Neuronal stem cell (in vitro differentiated cells): ENCODE measurements around the gene KRT86.

ENCODE experiments used
- DNase-seq: peaks from one replicate; pipeline ENCODE4 v3.0.0-alpha.2; 2013; ENCODE audit warnings: low spot score
- H2AFZ ChIP-seq: one replicate; pipeline ENCODE4 v1.6.1; 2013; ENCODE audit warnings: mild to moderate bottlenecking, low read length, inconsistent platforms
- H2AK5ac ChIP-seq: 2 replicates; pipeline ENCODE4 v1.6.1; 2013; ENCODE audit warnings: low read depth, mild to moderate bottlenecking, inconsistent platforms, low read length, moderate library complexity, mixed read lengths
- H2BK120ac ChIP-seq: 2 replicates; pipeline ENCODE4 v1.6.1; 2013; ENCODE audit warnings: low read depth, mild to moderate bottlenecking, inconsistent platforms, low read length, moderate library complexity, mixed read lengths
- H2BK12ac ChIP-seq: one replicate; pipeline ENCODE4 v1.6.1; 2013; ENCODE audit warnings: low read length, inconsistent platforms
- H2BK15ac ChIP-seq: 2 replicates; pipeline ENCODE4 v1.6.1; 2013; ENCODE audit warnings: mild to moderate bottlenecking, low read length, inconsistent platforms, mixed read lengths
- H2BK5ac ChIP-seq: one replicate; pipeline ENCODE4 v1.6.1; 2013; ENCODE audit warnings: inconsistent platforms, mild to moderate bottlenecking, low read length, moderate library complexity
- H3K14ac ChIP-seq: one replicate; pipeline ENCODE4 v1.6.1; 2013; ENCODE audit warnings: low read length, inconsistent platforms
- H3K18ac ChIP-seq: 2 replicates; pipeline ENCODE4 v1.6.1; 2013; ENCODE audit warnings: low read length, inconsistent platforms
- H3K23ac ChIP-seq: 2 replicates; pipeline ENCODE4 v1.6.1; 2013; ENCODE audit warnings: low read depth, mild to moderate bottlenecking, mixed read lengths, low read length, inconsistent platforms; ENCODE audit not compliant: poor library complexity
- H3K27ac ChIP-seq: replicated peaks from 3 replicates; pipeline ENCODE4 v1.5.1; 2013; ENCODE audit warnings: low read length, inconsistent platforms
- H3K27me3 ChIP-seq, 3 experiments: 2 replicates each; pipeline ENCODE4 v1.6.1; 2013; ENCODE audit warnings: low read length in 3 of 3, mild to moderate bottlenecking in 2 of 3, inconsistent platforms in 1 of 3, low read depth in 1 of 3, mixed read lengths in 1 of 3, moderate library complexity in 1 of 3; ENCODE audit not compliant: control insufficient read depth in 3 of 3, insufficient read depth in 3 of 3
- H3K36me3 ChIP-seq, 2 donors: replicated peaks in 1 of 2; 2 replicates each; pipeline ENCODE4 v1.6.1; 2013; ENCODE audit warnings: low read length in 2 of 2; ENCODE audit not compliant: control insufficient read depth in 2 of 2, insufficient read depth in 2 of 2
- H3K4ac ChIP-seq: 2 replicates; pipeline ENCODE4 v1.6.1; 2013; ENCODE audit warnings: inconsistent platforms, mild to moderate bottlenecking, low read length, moderate library complexity
- H3K4me1 ChIP-seq, 2 donors: 1 replicate in 1 of 2; 2 replicates in 1 of 2; pipeline ENCODE4 v1.6.1; 2013; ENCODE audit warnings: low read length in 2 of 2, low read depth in 1 of 2; ENCODE audit not compliant: control insufficient read depth in 2 of 2, insufficient read depth in 1 of 2
- H3K4me2 ChIP-seq: one replicate; pipeline ENCODE4 v1.6.1; 2013; ENCODE audit warnings: mild to moderate bottlenecking, low read length, inconsistent platforms; ENCODE audit not compliant: insufficient read depth, poor library complexity, severe bottlenecking
- H3K4me3 ChIP-seq, 2 donors: 2 replicates each; pipeline ENCODE4 v1.5.1; 2013; ENCODE audit warnings: low read length in 2 of 2, mild to moderate bottlenecking in 2 of 2, inconsistent platforms in 1 of 2, moderate library complexity in 1 of 2
- H3K79me1 ChIP-seq: one replicate; pipeline ENCODE4 v1.6.1; 2013; ENCODE audit warnings: low read depth, mild to moderate bottlenecking, inconsistent platforms, low read length, moderate library complexity
- H3K9ac ChIP-seq: one replicate; pipeline ENCODE4 v1.6.1; 2013; ENCODE audit warnings: mild to moderate bottlenecking, low read depth, low read length, inconsistent platforms; ENCODE audit not compliant: poor library complexity
- H3K9me3 ChIP-seq, 2 donors: replicated peaks in 1 of 2; 2 replicates each; pipeline versions ENCODE3 to v1.6.1; 2013; ENCODE audit warnings: low read length in 2 of 2, mild to moderate bottlenecking in 2 of 2, inconsistent platforms in 1 of 2, low read depth in 1 of 2, mixed read lengths in 1 of 2, moderate library complexity in 1 of 2; ENCODE audit not compliant: control insufficient read depth in 2 of 2, insufficient read depth in 1 of 2
- H4K8ac ChIP-seq: one replicate; pipeline ENCODE4 v1.6.1; 2013; ENCODE audit warnings: low read depth, mild to moderate bottlenecking, inconsistent platforms, low read length, moderate library complexity
- H4K91ac ChIP-seq: one replicate; pipeline ENCODE4 v1.6.1; 2013; ENCODE audit warnings: low read length, low read depth, mild to moderate bottlenecking, inconsistent platforms; ENCODE audit not compliant: poor library complexity
- WGBS, 2 donors: extraction: QIAGEN DNeasy Blood & Tissue Kit; methylation state at CpG; one replicate each; pipeline ENCODE4 v1.1.7; 2013; ENCODE audit warnings: missing lambda C conversion rate in 2 of 2, mixed read lengths in 1 of 2; ENCODE audit not compliant: insufficient read length in 2 of 2, insufficient replicate concordance in 1 of 2; ENCODE audit errors: extremely low coverage in 2 of 2; 5-methylcytosine and 5-hydroxymethylcytosine counted together

Gene KRT86

DNA sequence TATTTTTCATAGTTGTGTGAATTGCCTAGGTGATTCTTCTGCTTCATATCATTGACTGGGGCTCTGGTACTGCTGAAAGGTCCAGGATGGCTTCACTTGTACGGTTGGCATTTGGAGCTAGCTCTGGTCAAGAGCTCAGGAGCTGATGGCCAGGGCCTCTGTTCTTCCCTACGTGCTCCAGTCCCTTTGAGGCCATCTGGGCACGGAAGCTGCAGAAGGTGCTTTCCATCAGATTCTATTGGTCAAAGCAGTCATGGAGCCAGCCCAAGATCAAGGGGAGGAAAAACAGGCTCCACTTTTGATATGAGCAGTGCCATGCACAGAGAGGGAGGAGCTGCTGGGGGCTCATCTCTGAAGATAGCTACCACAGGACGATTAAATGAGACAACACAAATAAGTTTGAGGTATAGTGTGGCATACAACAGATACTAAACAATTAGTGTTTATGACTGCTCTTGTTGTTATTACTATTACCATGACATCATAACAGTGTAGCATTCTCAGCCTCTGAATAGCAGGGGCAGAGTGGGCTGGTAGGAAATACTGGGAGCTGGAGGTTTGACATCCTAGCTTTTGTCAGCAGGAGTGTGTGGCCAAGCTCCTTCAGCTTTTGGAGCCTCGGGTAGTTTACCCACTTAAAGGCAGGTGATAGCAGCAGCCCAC is 36.3 kb downstream of the KRT86 start:
- Histone ChIP-seq H3K14ac (no peak overlapping the region), H2AK5ac (no peak overlapping the region), H2BK5ac (no peak overlapping the region), H3K4ac (no peak overlapping the region), H3K4me1 (peaks cover 0 to 9% of the 10 kb centered on the region in 2 donors), H3K18ac (no peak overlapping the region), H3K27ac (no peak overlapping the region), H3K4me2 (no peak overlapping the region), H4K8ac (no peak overlapping the region), H2BK15ac (no peak overlapping the region), H4K91ac (no peak overlapping the region), H3K36me3 (no peaks in the 10 kb centered on the region), H3K79me1 (no peaks in the 10 kb centered on the region), H3K9ac (no peak overlapping the region), H3K4me3 (no peak overlapping the region), H2BK120ac (no peak overlapping the region), H2AFZ (no peak overlapping the region), H3K23ac (no peak overlapping the region), H2BK12ac (no peak overlapping the region), H3K27me3 (peaks cover 0 to 62% (median 28%) of the 10 kb centered on the region in 3 experiments), H3K9me3 (no peaks in the 10 kb centered on the region)
- DNase-seq = no peak
- no CpG with 5 or more reads among the region's 5 CpGs for WGBS, 2 donors

- no CpG with 5 or more reads among the region's 3 CpGs for WGBS, 2 donors
Observed at GRCh38 chr12:52311285-52311648, 36.8 kb downstream of the KRT86 start.

GRCh38 chr12:52312086-52312485 is 37.6 kb downstream of the KRT86 start:
- no peak overlapping the region for H3K4me3 ChIP-seq
- H2BK5ac ChIP-seq = no peak overlapping the region
- DNase-seq = no peak
- no peak overlapping the region for H3K4ac ChIP-seq
- no peak overlapping the region for H2AK5ac ChIP-seq
- H3K4me2 ChIP-seq = no peak overlapping the region
- H3K79me1 ChIP-seq = no peaks in the 10 kb centered on the region
- H3K23ac ChIP-seq = no peak overlapping the region
- H3K9me3 ChIP-seq = no peaks in the 10 kb centered on the region
- no peak overlapping the region for H3K18ac ChIP-seq
- H2BK15ac ChIP-seq = no peak overlapping the region
- no peak overlapping the region for H4K8ac ChIP-seq
- peaks cover 0 to 52% (median 21%) of the 10 kb centered on the region in 3 experiments for H3K27me3 ChIP-seq
- H2BK120ac ChIP-seq = no peak overlapping the region
- no peak overlapping the region for H3K27ac ChIP-seq
- no CpG with 5 or more reads among the region's 4 CpGs for WGBS, 2 donors
- no peak overlapping the region for H4K91ac ChIP-seq
- peaks cover 0 to 9% of the 10 kb centered on the region in 2 donors for H3K4me1 ChIP-seq
- H3K14ac ChIP-seq = no peak overlapping the region
- H2AFZ ChIP-seq = no peak overlapping the region
- H3K36me3 ChIP-seq = no peaks in the 10 kb centered on the region
- H2BK12ac ChIP-seq = no peak overlapping the region
- no peak overlapping the region for H3K9ac ChIP-seq

More at GRCh38 chr12:52311285-52311648, 36.8 kb downstream of the KRT86 start:
- Histone ChIP-seq H2AK5ac (no peak overlapping the region), H3K79me1 (no peaks in the 10 kb centered on the region), H2BK5ac (no peak overlapping the region), H3K9ac (no peak overlapping the region), H2BK15ac (no peak overlapping the region), H4K8ac (no peak overlapping the region), H3K4ac (no peak overlapping the region), H3K4me2 (no peak overlapping the region), H3K9me3 (no peaks in the 10 kb centered on the region), H3K4me3 (no peak overlapping the region), H3K27ac (no peak overlapping the region), H4K91ac (no peak overlapping the region), H2BK12ac (no peak overlapping the region), H3K36me3 (no peaks in the 10 kb centered on the region), H2BK120ac (no peak overlapping the region), H3K27me3 (peaks cover 0 to 60% (median 27%) of the 10 kb centered on the region in 3 experiments), H3K18ac (no peak overlapping the region), H2AFZ (no peak overlapping the region), H3K14ac (no peak overlapping the region), H3K4me1 (peaks cover 0 to 9% of the 10 kb centered on the region in 2 donors), H3K23ac (no peak overlapping the region)
- DNase-seq = no peak

DNA sequence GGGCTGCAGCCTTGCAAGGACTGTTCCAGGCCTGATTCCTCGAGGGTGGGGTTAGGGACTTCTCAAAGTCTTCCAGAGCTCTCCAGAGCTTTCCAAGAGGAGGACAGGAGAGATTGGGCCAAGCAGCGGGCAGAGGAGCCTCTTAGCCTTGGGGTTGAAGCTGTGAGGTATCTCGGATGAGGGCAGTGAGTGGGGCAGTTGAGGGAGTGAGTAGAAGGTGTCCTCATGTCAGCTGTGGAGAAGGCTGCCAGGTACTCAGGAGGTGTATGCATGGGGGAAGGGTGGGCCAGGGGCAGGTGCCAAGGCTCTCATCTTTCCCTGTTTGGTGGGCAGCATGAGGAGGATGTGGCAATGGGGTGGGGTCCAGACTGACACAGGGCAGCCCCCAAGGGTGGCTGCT is 39.0 kb downstream of the KRT86 start:
- Histone ChIP-seq H3K79me1 (no peaks in the 10 kb centered on the region), H3K27ac (no peak overlapping the region), H3K4me2 (no peak overlapping the region), H2AK5ac (no peak overlapping the region), H3K18ac (no peak overlapping the region), H3K4me3 (no peak overlapping the region), H3K23ac (no peak overlapping the region), H2BK12ac (no peak overlapping the region), H3K9me3 (no peaks in the 10 kb centered on the region), H3K4ac (no peak overlapping the region), H2BK5ac (no peak overlapping the region), H2BK15ac (no peak overlapping the region), H3K36me3 (no peaks in the 10 kb centered on the region), H4K8ac (no peak overlapping the region), H3K14ac (no peak overlapping the region), H4K91ac (no peak overlapping the region), H3K27me3 (peaks cover 0 to 38% (median 9%) of the 10 kb centered on the region in 3 experiments), H3K4me1 (peaks cover 0 to 7% of the 10 kb centered on the region in 2 donors), H3K9ac (no peak overlapping the region), H2AFZ (no peak overlapping the region), H2BK120ac (no peak overlapping the region)
- no peak for DNase-seq
- WGBS, 2 donors = no CpG with 5 or more reads among the region's 3 CpGs
